ENCODE data around the gene CPT1C. TPM values are rescaled to one million over a fixed set of nuclear protein-coding genes. Genes with fewer than 3 reads are reported as not detected.
A peak's percentile ranks its signal among the peaks of the same experiment; 100 is the strongest.

Gene CPT1C
- total and polyA plus RNA-seq, 11 donors: 1.00 to 6.0 (median 2.2) TPM

- Histone ChIP-seq H3K9me3 (no peaks in the 10 kb centered on the region), H3K27me3 (peaks cover 0 to 4% (median 0%) of the 10 kb centered on the region in 9 donors), H3K4me1 (no peaks in the 10 kb centered on the region), H3K27ac (no peak overlapping the region), H3K4me3 (no peak overlapping the region), H3K36me3 (no peaks in the 10 kb centered on the region)
- TF ChIP-seq POLR2A (IDR thresholded peaks at IDR 0.05): no peak
- peak in 1 of 4 donors; percentile 35 for ATAC-seq
- intact Hi-C loops (cut with DNase I): no loop called here
- 49 to 53% (median 51%) methylated on average over 27 to 40 of the region's 40 CpGs for WGBS, 4 donors
- DNase-seq: no peak
Observed at GRCh38 chr19:49701271-49701786, 10.4 kb downstream of the CPT1C start.

GRCh38 chr19:49704888-49705642, 14.1 kb downstream of the CPT1C start:
- peaks cover 0 to 4% (median 0%) of the 10 kb centered on the region in 9 donors for H3K27me3 ChIP-seq
- no peak overlapping the region for H3K4me3 ChIP-seq
- DNase-seq: no peak
- no peaks in the 10 kb centered on the region for H3K9me3 ChIP-seq
- WGBS, 4 donors: 90 to 93% (median 90%) methylated on average over 20 to 22 of the region's 22 CpGs
- intact Hi-C loops (cut with DNase I): no loop called here
- no peak for ATAC-seq
- no peak for TF ChIP-seq POLR2A (IDR thresholded peaks at IDR 0.05)
- TF ChIP-seq CTCF (IDR thresholded peaks at IDR 0.05): no peak
- no peaks in the 10 kb centered on the region for H3K36me3 ChIP-seq
- no peaks in the 10 kb centered on the region for H3K4me1 ChIP-seq
- H3K27ac ChIP-seq: no peak overlapping the region

GRCh38 chr19:49705919-49706318, 15.0 kb downstream of the CPT1C start:
- Histone ChIP-seq H3K27ac (no peak overlapping the region), H3K36me3 (no peaks in the 10 kb centered on the region), H3K27me3 (peaks cover 0 to 4% (median 0%) of the 10 kb centered on the region in 9 donors), H3K9me3 (no peaks in the 10 kb centered on the region), H3K4me1 (no peaks in the 10 kb centered on the region), H3K4me3 (no peak overlapping the region)
- ATAC-seq (peak in 1 of 4 donors; percentile 45), DNase-seq (no peak)
- WGBS, 4 donors: 94 to 95% (median 95%) methylated on average over 8 to 16 of the region's 16 CpGs
- TF ChIP-seq POLR2A (IDR thresholded peaks at IDR 0.05) (no peak), CTCF (IDR thresholded peaks at IDR 0.05) (no peak)
- intact Hi-C loops (cut with DNase I): no loop called here

- intact Hi-C loops (cut with DNase I): no loop called here
- DNase-seq (no peak), ATAC-seq (no peak)
- TF ChIP-seq POLR2A (IDR thresholded peaks at IDR 0.05): no peak
- TF ChIP-seq CTCF (IDR thresholded peaks at IDR 0.05): no peak
- Histone ChIP-seq H3K27me3 (no peaks in the 10 kb centered on the region), H3K9me3 (no peaks in the 10 kb centered on the region), H3K27ac (no peak overlapping the region), H3K36me3 (no peaks in the 10 kb centered on the region), H3K4me3 (no peak overlapping the region), H3K4me1 (no peaks in the 10 kb centered on the region)
- WGBS, 4 donors: 91 to 94% (median 92%) methylated on average over 20 of the region's 20 CpGs
Observed at GRCh38 chr19:49710372-49710951, 19.5 kb downstream of the CPT1C start.
